MM.1S (cell line): ENCODE measurements around the gene LASP1.
"Not testable (repeated sequence)": the region's sequence is repeated elsewhere in the genome, so short reads cannot be mapped to it uniquely, and the experiment has no call there.

Experiments used
- DNase-seq: peaks from one replicate; pipeline ENCODE4 v3.0.0-alpha.2; 2015
- H2AFZ ChIP-seq: fragments of 300-600 bp; sonication (generic); 2 replicates; pipeline ENCODE4 v1.6.0; 2016; ENCODE audit warnings: antibody characterized with exemption, low read length
- H3F3A ChIP-seq: fragments of 300-600 bp; sonication (generic); 2 replicates; pipeline ENCODE4 v1.6.1; 2016; ENCODE audit warnings: mild to moderate bottlenecking, antibody characterized with exemption, low read length, moderate library complexity, mixed read lengths; ENCODE audit not compliant: insufficient read depth
- H3K27ac ChIP-seq: fragments of 300-600 bp; sonication (generic); 2 replicates; pipeline ENCODE4 v1.5.1; 2016; ENCODE audit warnings: mild to moderate bottlenecking, low read length
- H3K27me3 ChIP-seq: fragments of 300-600 bp; sonication (generic); replicated peaks from 2 replicates; pipeline ENCODE4 v1.6.0; 2016; ENCODE audit warnings: low read length; ENCODE audit not compliant: insufficient read depth
- H3K36me3 ChIP-seq: fragments of 300-600 bp; sonication (generic); replicated peaks from 2 replicates; pipeline ENCODE4 v1.6.1; 2016; ENCODE audit warnings: mild to moderate bottlenecking, low read length, mixed read lengths; ENCODE audit not compliant: insufficient read depth
- H3K4me1 ChIP-seq: fragments of 300-600 bp; sonication (generic); 2 replicates; pipeline ENCODE4 v1.6.1; 2016; ENCODE audit warnings: low read length, mixed read lengths
- H3K4me2 ChIP-seq: fragments of 300-600 bp; sonication (generic); 2 replicates; pipeline ENCODE4 v1.6.0; 2016; ENCODE audit warnings: low read depth, low read length
- H3K4me3 ChIP-seq: fragments of 300-600 bp; sonication (generic); 2 replicates; pipeline ENCODE4 v1.5.1; 2016; ENCODE audit warnings: low read length, mixed read lengths
- H3K79me2 ChIP-seq: fragments of 300-600 bp; sonication (generic); 2 replicates; pipeline ENCODE4 v1.6.1; 2016; ENCODE audit warnings: mixed run types, low read length, mixed read lengths
- H3K9ac ChIP-seq: fragments of 300-600 bp; sonication (generic); 2 replicates; pipeline ENCODE4 v1.6.1; 2016; ENCODE audit warnings: low read length, mixed read lengths
- H3K9me2 ChIP-seq: fragments of 300-600 bp; sonication (generic); replicated peaks from 2 replicates; pipeline ENCODE4 v1.6.1; 2016; ENCODE audit warnings: mild to moderate bottlenecking, low read length, mixed read lengths; ENCODE audit not compliant: insufficient read depth
- H3K9me3 ChIP-seq: fragments of 300-600 bp; sonication (generic); replicated peaks from 2 replicates; pipeline ENCODE4 v1.6.1; 2016; ENCODE audit warnings: mild to moderate bottlenecking, low read length, mixed read lengths; ENCODE audit not compliant: insufficient read depth
- H4K20me1 ChIP-seq: fragments of 300-600 bp; sonication (generic); 2 replicates; pipeline ENCODE4 v1.6.1; 2016; ENCODE audit warnings: mild to moderate bottlenecking, low read length, moderate library complexity, mixed read lengths; ENCODE audit not compliant: insufficient read depth
- EZH2 ChIP-seq: fragments of 300-600 bp; sonication (generic); optimal IDR thresholded peaks from 2 replicates; pipeline ENCODE3; 2017; ENCODE audit warnings: low read depth, mild to moderate bottlenecking, antibody characterized with exemption, low read length, mixed read lengths
- EZH2phosphoT487 ChIP-seq: fragments of 300-600 bp; sonication (generic); IDR thresholded peaks from 2 replicates; pipeline ENCODE4 v1.6.1; 2018; ENCODE audit warnings: antibody characterized with exemption, low read length
- TF ChIP-seq, protein P1 (sequence below): fragments of 300-600 bp; sonication (generic); IDR thresholded peaks from 2 replicates; pipeline ENCODE4 v1.5.1; 2016; ENCODE audit warnings: antibody characterized with exemption, low read length, mixed read lengths

Gene LASP1

DNA sequence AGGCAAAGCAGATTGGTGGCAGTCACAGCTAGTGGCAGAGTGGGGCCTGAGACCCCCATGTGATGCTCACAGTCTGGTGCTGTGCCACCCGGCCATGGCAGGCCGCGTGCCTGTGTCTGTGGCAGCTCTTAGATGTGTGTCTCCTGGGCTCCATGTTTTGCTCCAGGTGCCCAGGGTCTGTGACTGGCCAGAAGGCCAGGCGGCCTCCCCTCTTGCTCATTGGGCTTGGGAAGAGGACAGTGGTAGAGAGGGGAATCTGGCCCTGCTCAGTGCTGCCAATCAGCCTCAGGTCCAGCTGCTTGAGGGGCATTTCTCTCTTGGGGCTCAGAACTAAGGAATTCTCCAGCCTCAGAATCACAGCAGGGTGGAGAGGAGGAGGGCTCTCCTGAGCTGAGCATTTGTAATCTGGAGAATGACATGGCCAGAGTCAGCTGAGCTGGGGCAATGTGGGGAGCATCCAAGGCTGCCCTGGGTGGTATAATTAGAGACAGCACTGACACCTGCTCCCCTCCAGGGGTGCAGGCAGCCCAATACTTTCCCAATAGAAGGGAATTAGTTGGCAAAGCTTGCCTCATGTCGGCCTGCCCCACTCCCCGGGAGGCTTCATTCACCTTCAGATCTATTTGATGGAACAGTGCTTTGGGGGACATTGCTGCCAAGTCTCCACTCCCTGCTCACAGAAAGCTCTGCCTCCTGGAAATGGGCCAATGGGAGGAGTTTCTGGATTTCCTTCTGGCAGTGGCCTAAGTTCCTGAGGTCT is 52.9 kb downstream of the LASP1 start:
- Histone ChIP-seq H3K9me3 (no peaks in the 10 kb centered on the region), H3K27ac (no peak overlapping the region), H3K9ac (no peak overlapping the region), H3K9me2 (no peaks in the 10 kb centered on the region), H3K27me3 (no peaks in the 10 kb centered on the region), H3K79me2 (no peaks in the 10 kb centered on the region), H3K4me2 (no peak overlapping the region), H3F3A (peaks cover 10% of the 10 kb centered on the region), H4K20me1 (no peaks in the 10 kb centered on the region), H3K4me1 (peaks cover 17% of the 10 kb centered on the region), H3K4me3 (no peak overlapping the region), H2AFZ (no peak overlapping the region), H3K36me3 (no peaks in the 10 kb centered on the region)
- DNase-seq: no peak
- no peak for TF ChIP-seq EZH2
- TF ChIP-seq, protein P1, sequence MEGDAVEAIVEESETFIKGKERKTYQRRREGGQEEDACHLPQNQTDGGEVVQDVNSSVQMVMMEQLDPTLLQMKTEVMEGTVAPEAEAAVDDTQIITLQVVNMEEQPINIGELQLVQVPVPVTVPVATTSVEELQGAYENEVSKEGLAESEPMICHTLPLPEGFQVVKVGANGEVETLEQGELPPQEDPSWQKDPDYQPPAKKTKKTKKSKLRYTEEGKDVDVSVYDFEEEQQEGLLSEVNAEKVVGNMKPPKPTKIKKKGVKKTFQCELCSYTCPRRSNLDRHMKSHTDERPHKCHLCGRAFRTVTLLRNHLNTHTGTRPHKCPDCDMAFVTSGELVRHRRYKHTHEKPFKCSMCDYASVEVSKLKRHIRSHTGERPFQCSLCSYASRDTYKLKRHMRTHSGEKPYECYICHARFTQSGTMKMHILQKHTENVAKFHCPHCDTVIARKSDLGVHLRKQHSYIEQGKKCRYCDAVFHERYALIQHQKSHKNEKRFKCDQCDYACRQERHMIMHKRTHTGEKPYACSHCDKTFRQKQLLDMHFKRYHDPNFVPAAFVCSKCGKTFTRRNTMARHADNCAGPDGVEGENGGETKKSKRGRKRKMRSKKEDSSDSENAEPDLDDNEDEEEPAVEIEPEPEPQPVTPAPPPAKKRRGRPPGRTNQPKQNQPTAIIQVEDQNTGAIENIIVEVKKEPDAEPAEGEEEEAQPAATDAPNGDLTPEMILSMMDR: no peak
- TF ChIP-seq EZH2phosphoT487: no peak

DNA sequence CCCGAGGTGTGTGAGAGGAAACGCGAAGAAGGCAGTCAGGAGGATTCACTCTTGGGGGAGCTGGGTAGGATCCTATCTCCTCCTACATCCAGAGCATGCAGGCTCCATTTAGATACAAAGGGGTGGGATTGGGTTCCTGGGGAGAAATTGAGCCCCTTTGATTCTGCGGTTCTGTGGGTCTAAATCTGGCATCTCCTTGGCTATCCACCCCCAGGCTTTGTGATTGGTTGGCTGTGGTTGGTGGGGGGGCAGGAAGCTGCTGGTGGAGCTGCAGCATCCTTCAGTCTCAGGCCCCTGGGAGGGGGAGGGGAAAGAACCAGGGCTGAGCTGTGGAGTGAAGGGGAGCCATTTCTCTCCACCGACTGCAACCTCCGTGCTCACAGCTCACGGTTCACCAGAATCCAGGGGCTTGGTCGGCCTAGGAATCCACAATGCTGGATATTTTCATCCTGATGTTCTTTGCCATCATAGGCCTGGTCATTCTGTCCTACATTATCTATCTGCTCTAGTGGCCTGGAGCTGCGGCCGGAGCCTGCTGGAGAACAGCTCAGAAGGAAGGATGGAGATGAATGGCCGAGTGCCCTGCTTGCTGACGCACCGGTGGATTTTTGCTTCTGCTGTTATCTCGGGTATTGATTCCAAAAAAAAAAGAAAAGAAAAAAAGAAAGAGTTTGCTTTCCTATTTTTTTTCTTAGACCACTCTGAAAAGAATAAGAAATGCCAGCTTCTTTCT is 55.6 kb downstream of the LASP1 start, which contains the start of gene LASP1NB:
LASP1NB (plus strand) TSS at position 352 of the 733 bp plus-strand sequence.
- H3K79me2 ChIP-seq: no peaks in the 10 kb centered on the region
- no peaks in the 10 kb centered on the region for H3K27me3 ChIP-seq
- H4K20me1 ChIP-seq: no peaks in the 10 kb centered on the region
- DNase-seq: no peak
- H3K4me2 ChIP-seq: peak within 1 kb of the TSS; percentile 4; the same call in 1 of the 2 replicates
- no peaks in the 10 kb centered on the region for H3K9me2 ChIP-seq
- no peak within 1 kb of the TSS for H3K4me3 ChIP-seq
- no peak within 1 kb of the TSS for H3K9ac ChIP-seq
- TF ChIP-seq, protein P1: no peak
- TF ChIP-seq EZH2phosphoT487 (no peak), EZH2 (no peak)
- no peak within 1 kb of the TSS for H2AFZ ChIP-seq
- no peaks in the 10 kb centered on the region for H3K9me3 ChIP-seq
- H3K27ac ChIP-seq: peak within 1 kb of the TSS; percentile 2; the same call in 1 of the 2 replicates
- H3K36me3 ChIP-seq: no peaks in the 10 kb centered on the region
- peaks cover 10% of the 10 kb centered on the region for H3F3A ChIP-seq
- peaks cover 17% of the 10 kb centered on the region for H3K4me1 ChIP-seq

- H3K9ac ChIP-seq: no peak overlapping the region
- H3K79me2 ChIP-seq: no peaks in the 10 kb centered on the region
- peak; percentile 76 for DNase-seq
- H3K4me2 ChIP-seq: peak overlapping the region; percentile 4; the same call in 1 of the 2 replicates
- H3K9me2 ChIP-seq: no peaks in the 10 kb centered on the region
- H3K4me1 ChIP-seq: peaks cover 17% of the 10 kb centered on the region
- H3K36me3 ChIP-seq: no peaks in the 10 kb centered on the region
- H3F3A ChIP-seq: peaks cover 10% of the 10 kb centered on the region
- no peaks in the 10 kb centered on the region for H4K20me1 ChIP-seq
- no peak overlapping the region for H2AFZ ChIP-seq
- no peak overlapping the region for H3K4me3 ChIP-seq
- TF ChIP-seq, protein P1: no peak
- TF ChIP-seq EZH2 (no peak), EZH2phosphoT487 (no peak)
- H3K27ac ChIP-seq: peak overlapping the region; percentile 2; the same call in 1 of the 2 replicates
- no peaks in the 10 kb centered on the region for H3K9me3 ChIP-seq
- no peaks in the 10 kb centered on the region for H3K27me3 ChIP-seq
These were observed 56.6 kb downstream of the LASP1 start for GRCh38 chr17:38926293-38927070.

GRCh38 chr17:38930782-38931181 is 60.9 kb downstream of the LASP1 start:
- DNase-seq: not testable (repeated sequence)

GRCh38 chr17:38933962-38934361 is 64.1 kb downstream of the LASP1 start:
- H4K20me1 ChIP-seq: not testable (repeated sequence)

More at GRCh38 chr17:38930782-38931181, 60.9 kb downstream of the LASP1 start:
- not testable (repeated sequence) for H3K27me3 ChIP-seq, H3K9ac ChIP-seq, H2AFZ ChIP-seq, H3K9me2 ChIP-seq, H3K4me3 ChIP-seq, H3K79me2 ChIP-seq, H3F3A ChIP-seq, H3K4me2 ChIP-seq, H4K20me1 ChIP-seq, H3K27ac ChIP-seq, H3K36me3 ChIP-seq, H3K9me3 ChIP-seq
- peaks cover 14% of the 10 kb centered on the region for H3K4me1 ChIP-seq

More at GRCh38 chr17:38933962-38934361, 64.1 kb downstream of the LASP1 start:
- not testable (repeated sequence) for H3K79me2 ChIP-seq, H3K9me2 ChIP-seq, H3K9ac ChIP-seq, H3K27me3 ChIP-seq, H3K36me3 ChIP-seq, H2AFZ ChIP-seq, H3K9me3 ChIP-seq, H3K27ac ChIP-seq, H3K4me2 ChIP-seq, H3F3A ChIP-seq, H3K4me1 ChIP-seq, DNase-seq, H3K4me3 ChIP-seq
